ENCODE results near the gene IQCF6.

DNA sequence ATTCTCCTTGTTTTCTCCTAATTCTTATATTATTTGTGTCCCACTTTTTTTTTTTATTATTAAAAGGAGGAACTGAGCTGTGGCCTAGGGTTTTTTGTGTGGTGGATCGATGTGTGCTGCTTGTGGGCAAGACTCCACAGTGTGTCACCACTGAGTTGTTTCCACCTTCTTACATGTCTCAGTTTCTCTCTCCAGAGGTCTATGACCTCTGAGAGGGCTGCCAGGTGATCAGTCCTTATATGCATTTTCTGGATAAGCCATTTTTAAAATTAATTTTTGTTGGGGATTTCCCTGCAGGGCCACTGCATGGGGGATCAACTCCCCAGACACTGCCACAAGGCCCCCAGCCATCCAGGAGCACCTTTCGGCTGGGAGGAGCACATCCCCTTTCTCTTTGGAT lies 27.8 kb downstream of the IQCF6 start:
- TF ChIP-seq, protein P1, sequence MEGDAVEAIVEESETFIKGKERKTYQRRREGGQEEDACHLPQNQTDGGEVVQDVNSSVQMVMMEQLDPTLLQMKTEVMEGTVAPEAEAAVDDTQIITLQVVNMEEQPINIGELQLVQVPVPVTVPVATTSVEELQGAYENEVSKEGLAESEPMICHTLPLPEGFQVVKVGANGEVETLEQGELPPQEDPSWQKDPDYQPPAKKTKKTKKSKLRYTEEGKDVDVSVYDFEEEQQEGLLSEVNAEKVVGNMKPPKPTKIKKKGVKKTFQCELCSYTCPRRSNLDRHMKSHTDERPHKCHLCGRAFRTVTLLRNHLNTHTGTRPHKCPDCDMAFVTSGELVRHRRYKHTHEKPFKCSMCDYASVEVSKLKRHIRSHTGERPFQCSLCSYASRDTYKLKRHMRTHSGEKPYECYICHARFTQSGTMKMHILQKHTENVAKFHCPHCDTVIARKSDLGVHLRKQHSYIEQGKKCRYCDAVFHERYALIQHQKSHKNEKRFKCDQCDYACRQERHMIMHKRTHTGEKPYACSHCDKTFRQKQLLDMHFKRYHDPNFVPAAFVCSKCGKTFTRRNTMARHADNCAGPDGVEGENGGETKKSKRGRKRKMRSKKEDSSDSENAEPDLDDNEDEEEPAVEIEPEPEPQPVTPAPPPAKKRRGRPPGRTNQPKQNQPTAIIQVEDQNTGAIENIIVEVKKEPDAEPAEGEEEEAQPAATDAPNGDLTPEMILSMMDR (IDR thresholded peaks at IDR 0.05): no peak
- no peak for TF ChIP-seq POLR2A (IDR thresholded peaks at IDR 0.05)
